HEK293 (cell line): Measurements from ENCODE around the gene MTHFSD.

Experiments used
- FEZF1 ChIP-seq: fragments of 450-650 bp; formaldehyde crosslinking; IDR thresholded peaks from 2 replicates; pipeline ENCODE4 v1.5.1; 2016; ENCODE audit warnings: missing biosample characterization, missing genetic modification characterization
- KLF9 ChIP-seq: fragments of 450-650 bp; formaldehyde crosslinking; IDR thresholded peaks from 2 replicates; pipeline ENCODE4 v1.5.1; 2016; ENCODE audit warnings: missing biosample characterization, missing genetic modification characterization, low read depth
- TF ChIP-seq, protein P1 (sequence below): fragments of 450-650 bp; formaldehyde crosslinking; IDR thresholded peaks from 2 replicates; pipeline ENCODE4 v1.5.1; 2016; ENCODE audit warnings: missing biosample characterization, missing genetic modification characterization
- TF ChIP-seq, protein P2 (sequence below): fragments of 450-650 bp; formaldehyde crosslinking; IDR thresholded peaks from 2 replicates; pipeline ENCODE4 v1.5.1; 2016; ENCODE audit warnings: missing biosample characterization, missing genetic modification characterization

DNA sequence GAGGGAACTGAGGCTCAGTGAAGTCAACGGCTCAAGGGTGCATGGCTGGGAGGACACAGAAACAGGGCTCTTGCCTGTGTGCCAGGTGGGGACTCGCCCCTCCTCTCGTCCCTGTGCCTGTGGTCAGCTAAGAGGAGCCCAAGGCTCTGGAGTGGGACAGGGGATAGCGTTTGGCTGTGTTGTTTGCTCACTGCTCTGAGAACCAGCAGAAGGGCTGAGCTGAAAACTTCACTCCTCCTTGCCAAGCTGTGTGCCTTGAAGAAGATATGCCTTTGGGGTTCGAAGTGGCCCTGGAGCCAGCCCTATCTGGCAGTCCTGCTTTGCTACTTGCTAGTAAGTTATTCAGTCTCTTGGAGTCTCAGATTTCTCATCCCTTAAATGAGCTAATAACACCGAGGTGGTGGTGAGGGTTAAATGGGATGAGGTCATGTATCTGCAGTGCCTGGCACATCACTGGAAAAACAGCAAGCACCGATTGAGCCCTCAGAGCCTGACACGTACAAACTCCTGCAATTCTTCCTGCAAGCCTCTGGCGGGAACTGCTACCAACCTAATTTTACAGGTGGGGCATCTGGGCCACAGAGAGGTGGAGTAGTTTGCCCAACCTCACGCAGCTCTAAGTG, 41.1 kb upstream of the MTHFSD start:
- no peak for TF ChIP-seq FEZF1
- TF ChIP-seq, protein P1, sequence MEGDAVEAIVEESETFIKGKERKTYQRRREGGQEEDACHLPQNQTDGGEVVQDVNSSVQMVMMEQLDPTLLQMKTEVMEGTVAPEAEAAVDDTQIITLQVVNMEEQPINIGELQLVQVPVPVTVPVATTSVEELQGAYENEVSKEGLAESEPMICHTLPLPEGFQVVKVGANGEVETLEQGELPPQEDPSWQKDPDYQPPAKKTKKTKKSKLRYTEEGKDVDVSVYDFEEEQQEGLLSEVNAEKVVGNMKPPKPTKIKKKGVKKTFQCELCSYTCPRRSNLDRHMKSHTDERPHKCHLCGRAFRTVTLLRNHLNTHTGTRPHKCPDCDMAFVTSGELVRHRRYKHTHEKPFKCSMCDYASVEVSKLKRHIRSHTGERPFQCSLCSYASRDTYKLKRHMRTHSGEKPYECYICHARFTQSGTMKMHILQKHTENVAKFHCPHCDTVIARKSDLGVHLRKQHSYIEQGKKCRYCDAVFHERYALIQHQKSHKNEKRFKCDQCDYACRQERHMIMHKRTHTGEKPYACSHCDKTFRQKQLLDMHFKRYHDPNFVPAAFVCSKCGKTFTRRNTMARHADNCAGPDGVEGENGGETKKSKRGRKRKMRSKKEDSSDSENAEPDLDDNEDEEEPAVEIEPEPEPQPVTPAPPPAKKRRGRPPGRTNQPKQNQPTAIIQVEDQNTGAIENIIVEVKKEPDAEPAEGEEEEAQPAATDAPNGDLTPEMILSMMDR (tag by site-specific recombination) = no peak
- no peak for TF ChIP-seq KLF9
- TF ChIP-seq, protein P2, sequence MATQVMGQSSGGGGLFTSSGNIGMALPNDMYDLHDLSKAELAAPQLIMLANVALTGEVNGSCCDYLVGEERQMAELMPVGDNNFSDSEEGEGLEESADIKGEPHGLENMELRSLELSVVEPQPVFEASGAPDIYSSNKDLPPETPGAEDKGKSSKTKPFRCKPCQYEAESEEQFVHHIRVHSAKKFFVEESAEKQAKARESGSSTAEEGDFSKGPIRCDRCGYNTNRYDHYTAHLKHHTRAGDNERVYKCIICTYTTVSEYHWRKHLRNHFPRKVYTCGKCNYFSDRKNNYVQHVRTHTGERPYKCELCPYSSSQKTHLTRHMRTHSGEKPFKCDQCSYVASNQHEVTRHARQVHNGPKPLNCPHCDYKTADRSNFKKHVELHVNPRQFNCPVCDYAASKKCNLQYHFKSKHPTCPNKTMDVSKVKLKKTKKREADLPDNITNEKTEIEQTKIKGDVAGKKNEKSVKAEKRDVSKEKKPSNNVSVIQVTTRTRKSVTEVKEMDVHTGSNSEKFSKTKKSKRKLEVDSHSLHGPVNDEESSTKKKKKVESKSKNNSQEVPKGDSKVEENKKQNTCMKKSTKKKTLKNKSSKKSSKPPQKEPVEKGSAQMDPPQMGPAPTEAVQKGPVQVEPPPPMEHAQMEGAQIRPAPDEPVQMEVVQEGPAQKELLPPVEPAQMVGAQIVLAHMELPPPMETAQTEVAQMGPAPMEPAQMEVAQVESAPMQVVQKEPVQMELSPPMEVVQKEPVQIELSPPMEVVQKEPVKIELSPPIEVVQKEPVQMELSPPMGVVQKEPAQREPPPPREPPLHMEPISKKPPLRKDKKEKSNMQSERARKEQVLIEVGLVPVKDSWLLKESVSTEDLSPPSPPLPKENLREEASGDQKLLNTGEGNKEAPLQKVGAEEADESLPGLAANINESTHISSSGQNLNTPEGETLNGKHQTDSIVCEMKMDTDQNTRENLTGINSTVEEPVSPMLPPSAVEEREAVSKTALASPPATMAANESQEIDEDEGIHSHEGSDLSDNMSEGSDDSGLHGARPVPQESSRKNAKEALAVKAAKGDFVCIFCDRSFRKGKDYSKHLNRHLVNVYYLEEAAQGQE (tag by site-specific recombination) = no peak
